Adipocyte (in vitro differentiated cells): Measurements from ENCODE around the gene MAML3.

ENCODE experiments used
- DNase-seq: peaks from one replicate; pipeline ENCODE4 v3.0.0-alpha.2; 2015; ENCODE audit warnings: low read depth
- H3K27me3 ChIP-seq: replicated peaks from 2 replicates; pipeline ENCODE4 v1.7.0; 2013; ENCODE audit warnings: mild to moderate bottlenecking, low read length, moderate library complexity; ENCODE audit not compliant: control insufficient read depth, insufficient read depth
- H3K36me3 ChIP-seq: 2 replicates; pipeline ENCODE4 v1.7.0; 2013; ENCODE audit warnings: low read length, mild to moderate bottlenecking, moderate library complexity; ENCODE audit not compliant: control insufficient read depth, insufficient read depth, severe bottlenecking
- H3K4me1 ChIP-seq: 2 replicates; pipeline ENCODE4 v1.7.0; 2013; ENCODE audit warnings: mild to moderate bottlenecking, low read length, moderate library complexity; ENCODE audit not compliant: control insufficient read depth, insufficient read depth
- H3K4me3 ChIP-seq: 2 replicates; pipeline ENCODE4 v1.7.0; 2013; ENCODE audit warnings: mild to moderate bottlenecking, low read length, moderate library complexity
- H3K9ac ChIP-seq: 2 replicates; pipeline ENCODE4 v1.7.0; 2013; ENCODE audit warnings: mild to moderate bottlenecking, low read length, moderate library complexity
- H3K9me3 ChIP-seq: 2 replicates; pipeline ENCODE4 v1.7.0; 2013; ENCODE audit warnings: mild to moderate bottlenecking, low read length, moderate library complexity; ENCODE audit not compliant: control insufficient read depth

Gene MAML3

DNA sequence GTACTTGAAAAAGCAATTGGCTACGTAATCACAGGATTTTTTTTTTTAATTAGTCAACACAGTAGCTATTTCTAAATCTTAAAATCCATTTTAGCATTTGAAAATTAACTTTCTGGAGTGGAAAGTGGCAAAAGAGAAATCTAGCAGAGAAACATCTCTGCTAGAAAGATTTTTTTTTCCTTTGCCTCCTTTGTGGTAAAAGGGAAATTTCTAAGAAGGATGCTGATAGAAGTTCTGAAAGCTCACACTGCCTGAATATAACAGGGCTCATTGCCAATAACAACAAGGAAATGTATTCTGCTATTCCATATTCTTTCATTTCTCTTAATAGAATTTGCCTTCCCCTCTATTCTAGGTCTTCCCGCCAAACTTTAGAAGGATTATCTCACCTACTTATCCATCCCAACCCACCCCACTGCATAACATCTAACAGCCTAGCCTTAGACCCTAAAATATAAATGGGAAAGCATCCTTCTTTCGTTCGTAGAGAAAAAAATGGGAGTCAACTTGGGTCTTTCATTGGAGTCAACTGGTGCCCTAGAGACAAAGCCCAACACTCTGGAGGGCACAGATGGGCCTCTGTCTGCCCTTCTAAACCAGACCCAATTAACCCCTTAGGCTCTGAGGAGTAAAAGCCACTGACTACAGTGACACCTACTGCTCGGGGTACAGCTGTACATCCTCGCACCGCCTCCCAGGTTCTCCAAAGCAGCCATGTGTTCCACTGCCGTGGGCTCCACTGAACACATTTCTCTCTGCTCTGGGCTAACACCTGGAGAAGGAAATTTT is 103.9 kb downstream of the MAML3 start:
- Histone ChIP-seq H3K4me1 (peaks cover 17% of the 10 kb centered on the region), H3K9me3 (no peaks in the 10 kb centered on the region), H3K9ac (peak overlapping the region; percentile 62), H3K27me3 (no peaks in the 10 kb centered on the region), H3K36me3 (no peaks in the 10 kb centered on the region), H3K4me3 (peak overlapping the region; percentile 81)
- peak; percentile 37 for DNase-seq

DNA sequence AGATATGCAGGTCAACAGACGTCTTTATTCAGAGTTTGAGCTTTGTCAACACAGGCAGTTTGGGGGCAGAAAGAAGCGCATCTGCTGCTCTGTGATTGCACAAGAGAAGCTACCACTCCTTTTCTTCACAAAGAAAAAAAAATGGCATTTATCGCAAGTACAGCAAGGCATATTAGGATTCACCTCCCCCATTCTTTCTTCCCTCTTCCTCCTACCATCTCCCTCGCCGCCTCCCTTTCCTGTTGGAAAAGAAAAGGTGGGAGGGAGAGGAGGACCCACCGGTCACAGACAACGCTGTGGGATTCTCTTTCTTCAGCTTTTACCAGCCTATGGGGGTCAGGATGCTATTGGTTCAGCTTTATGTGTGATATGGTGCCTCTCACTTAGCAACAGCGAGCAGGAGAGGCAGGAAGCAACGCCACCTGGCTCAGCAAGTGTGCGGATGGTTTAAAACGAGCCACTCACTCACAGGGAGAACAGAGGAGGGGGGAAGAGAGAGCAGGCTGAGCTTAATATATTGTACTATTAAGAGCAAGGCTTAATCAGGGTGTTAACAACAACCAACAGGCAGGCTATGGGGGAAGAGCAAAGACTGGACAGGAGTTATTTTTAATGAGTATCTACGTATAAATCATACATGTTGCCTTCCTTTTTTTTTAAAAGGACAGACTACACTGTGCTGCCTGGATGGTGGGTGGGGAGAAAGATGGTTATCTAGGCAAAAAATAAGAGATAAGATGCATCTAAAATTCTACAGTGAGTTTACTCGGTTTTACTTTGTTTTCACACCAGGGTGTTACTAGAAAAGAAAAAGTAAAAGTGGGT is 104.7 kb downstream of the MAML3 start:
- no peaks in the 10 kb centered on the region for H3K36me3 ChIP-seq
- H3K4me1 ChIP-seq, result peaks cover 17% of the 10 kb centered on the region
- no peaks in the 10 kb centered on the region for H3K27me3 ChIP-seq
- peak overlapping the region; percentile 81 for H3K4me3 ChIP-seq
- peak overlapping the region; percentile 62 for H3K9ac ChIP-seq
- H3K9me3 ChIP-seq, result no peaks in the 10 kb centered on the region
- DNase-seq, result peak; percentile 33

- peaks cover 17% of the 10 kb centered on the region for H3K4me1 ChIP-seq
- no peaks in the 10 kb centered on the region for H3K36me3 ChIP-seq
- DNase-seq, result no peak
- H3K27me3 ChIP-seq, result no peaks in the 10 kb centered on the region
- no peaks in the 10 kb centered on the region for H3K9me3 ChIP-seq
- peak overlapping the region; percentile 81 for H3K4me3 ChIP-seq
- H3K9ac ChIP-seq, result peak overlapping the region; percentile 62
Measured at GRCh38 chr4:140048419-140048995, 105.5 kb downstream of the MAML3 start.

GRCh38 chr4:140047786-140048185 is 106.2 kb downstream of the MAML3 start:
- Histone ChIP-seq H3K36me3 (no peaks in the 10 kb centered on the region), H3K9ac (no peak overlapping the region), H3K9me3 (no peaks in the 10 kb centered on the region), H3K4me1 (peaks cover 17% of the 10 kb centered on the region), H3K4me3 (no peak overlapping the region), H3K27me3 (no peaks in the 10 kb centered on the region)
- no peak for DNase-seq

DNA sequence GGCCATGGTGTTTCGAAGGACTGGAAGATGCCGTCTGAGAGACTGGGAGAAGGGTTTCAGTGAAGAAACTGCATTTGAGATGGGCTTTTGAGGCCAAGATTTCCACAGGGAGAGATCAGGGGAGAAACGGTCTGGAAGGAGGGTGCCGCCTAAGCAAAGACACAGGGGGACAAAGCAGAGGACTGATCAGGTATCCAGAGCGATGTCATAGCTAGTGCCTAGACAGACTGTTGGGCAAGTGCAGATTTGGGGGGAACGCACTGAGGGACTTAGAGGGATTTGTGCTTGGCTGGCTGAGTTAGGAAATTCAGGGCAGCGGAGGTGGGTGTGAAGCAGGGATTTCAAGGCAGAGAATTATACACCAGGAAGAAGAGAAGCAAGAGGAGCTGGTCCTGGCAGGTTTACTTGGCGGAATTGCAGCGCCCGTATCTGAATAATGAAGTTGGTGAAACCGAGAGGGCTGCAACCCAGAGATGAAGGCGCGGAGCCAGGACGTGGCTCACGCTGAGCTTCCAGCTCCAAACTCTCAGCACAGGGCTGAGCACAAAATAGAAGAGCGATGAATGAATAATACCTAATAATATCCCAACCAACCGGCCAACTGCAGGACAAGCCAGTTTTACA is 106.9 kb downstream of the MAML3 start:
- no peaks in the 10 kb centered on the region for H3K36me3 ChIP-seq
- H3K9ac ChIP-seq, result no peak overlapping the region
- no peaks in the 10 kb centered on the region for H3K27me3 ChIP-seq
- H3K4me3 ChIP-seq, result no peak overlapping the region
- H3K4me1 ChIP-seq, result peaks cover 17% of the 10 kb centered on the region
- no peaks in the 10 kb centered on the region for H3K9me3 ChIP-seq
- DNase-seq, result no peak

DNA sequence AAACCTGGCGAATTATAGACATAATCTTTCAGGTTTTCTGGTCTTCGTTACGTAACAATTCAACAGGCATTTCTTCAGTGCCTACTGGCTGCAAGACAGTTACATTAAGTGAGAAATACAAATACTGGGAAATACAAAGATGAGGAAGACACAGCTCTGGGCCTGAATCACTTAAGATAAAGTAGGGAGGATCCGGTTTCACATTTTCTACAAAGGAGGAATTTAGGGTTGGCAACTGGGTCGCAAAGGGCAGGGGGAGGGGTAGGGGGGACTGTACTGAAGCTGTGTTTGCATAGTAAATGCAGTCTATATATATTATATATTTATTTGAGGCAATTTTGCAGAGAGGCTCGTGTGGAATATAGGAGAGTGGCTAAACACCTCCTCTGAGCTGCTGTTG is 107.4 kb downstream of the MAML3 start:
- no peak for DNase-seq
- no peaks in the 10 kb centered on the region for H3K27me3 ChIP-seq
- no peaks in the 10 kb centered on the region for H3K9me3 ChIP-seq
- H3K4me3 ChIP-seq, result no peak overlapping the region
- H3K36me3 ChIP-seq, result no peaks in the 10 kb centered on the region
- H3K4me1 ChIP-seq, result peaks cover 17% of the 10 kb centered on the region
- H3K9ac ChIP-seq, result no peak overlapping the region

- H3K9ac ChIP-seq, result no peak overlapping the region
- DNase-seq, result no peak
- H3K4me1 ChIP-seq, result peaks cover 17% of the 10 kb centered on the region
- H3K27me3 ChIP-seq, result no peaks in the 10 kb centered on the region
- H3K4me3 ChIP-seq, result no peak overlapping the region
- H3K36me3 ChIP-seq, result no peaks in the 10 kb centered on the region
- no peaks in the 10 kb centered on the region for H3K9me3 ChIP-seq
Measured at GRCh38 chr4:140046016-140046415, 108.0 kb downstream of the MAML3 start.

DNA sequence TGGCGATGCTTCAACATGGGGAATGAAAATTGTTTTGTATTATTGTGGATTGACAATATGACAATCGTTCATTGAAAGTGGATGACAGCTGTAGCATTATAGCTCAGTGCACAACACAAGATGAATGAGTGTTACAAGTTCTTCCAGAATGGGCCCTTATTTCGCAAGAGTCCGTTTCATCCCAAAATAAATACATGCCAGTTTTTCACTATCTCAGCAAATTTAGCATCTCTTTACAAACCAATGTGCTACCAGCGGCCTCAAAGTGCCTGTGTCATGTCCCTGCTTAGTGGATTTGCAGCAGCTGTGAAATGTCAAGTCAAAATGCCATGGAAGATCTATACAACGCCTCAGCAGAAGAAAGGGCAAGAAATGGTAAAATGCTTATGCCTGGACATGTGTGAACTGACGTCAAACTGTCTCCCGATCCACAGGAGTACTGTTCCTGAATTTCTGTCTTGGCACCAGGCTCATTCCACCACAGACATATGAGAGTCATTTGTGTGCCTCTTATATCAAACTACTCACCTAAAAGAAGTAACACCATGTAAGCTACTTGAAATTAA is 109.6 kb downstream of the MAML3 start:
- H3K9me3 ChIP-seq, result no peaks in the 10 kb centered on the region
- no peak overlapping the region for H3K4me3 ChIP-seq
- no peaks in the 10 kb centered on the region for H3K36me3 ChIP-seq
- no peaks in the 10 kb centered on the region for H3K27me3 ChIP-seq
- no peak overlapping the region for H3K9ac ChIP-seq
- peaks cover 11% of the 10 kb centered on the region for H3K4me1 ChIP-seq
- no peak for DNase-seq

DNA sequence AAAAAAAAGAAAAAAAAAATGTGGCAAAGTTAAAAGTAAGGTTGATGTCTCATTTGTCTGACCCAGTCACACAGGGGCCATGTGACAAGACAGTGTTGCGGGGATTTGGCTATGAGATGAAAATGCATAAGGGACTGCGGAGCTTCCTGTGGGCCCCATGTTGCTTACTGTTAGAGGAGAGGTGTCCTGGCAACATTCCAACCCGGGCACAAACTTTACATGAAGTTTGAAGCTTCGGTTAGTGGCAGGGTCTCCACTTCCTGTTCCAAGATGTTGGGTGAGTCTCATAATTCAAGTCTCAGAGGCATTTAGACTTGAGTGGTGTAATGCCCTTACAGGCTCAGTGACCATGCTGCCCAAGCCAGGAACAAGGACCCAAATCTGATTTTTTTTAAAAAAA is 111.3 kb downstream of the MAML3 start:
- no peak overlapping the region for H3K9ac ChIP-seq
- H3K4me3 ChIP-seq, result no peak overlapping the region
- peaks cover 4% of the 10 kb centered on the region for H3K4me1 ChIP-seq
- H3K36me3 ChIP-seq, result no peaks in the 10 kb centered on the region
- H3K9me3 ChIP-seq, result no peaks in the 10 kb centered on the region
- no peaks in the 10 kb centered on the region for H3K27me3 ChIP-seq
- DNase-seq, result no peak

- H3K27me3 ChIP-seq, result no peaks in the 10 kb centered on the region
- peak; percentile 35 for DNase-seq
- no peak overlapping the region for H3K4me3 ChIP-seq
- H3K9ac ChIP-seq, result no peak overlapping the region
- peaks cover 6% of the 10 kb centered on the region for H3K4me1 ChIP-seq
- H3K9me3 ChIP-seq, result no peaks in the 10 kb centered on the region
- H3K36me3 ChIP-seq, result no peaks in the 10 kb centered on the region
Measured at GRCh38 chr4:140038031-140038533, 115.9 kb downstream of the MAML3 start.
